HepG2 (cell line): ENCODE measurements around the gene FAM171A2. TPM values are rescaled to one million over a fixed set of nuclear protein-coding genes. Genes with fewer than 3 reads are reported as not detected.

ENCODE experiments used
- AHR ChIP-seq: IDR thresholded peaks from 2 replicates; pipeline ENCODE4 v1.6.1; 2018; ENCODE audit warnings: missing genetic modification reagents, missing compliant biosample characterization
- AKNA ChIP-seq: sonication (generic); formaldehyde crosslinking; IDR thresholded peaks from 2 replicates; pipeline ENCODE4 v1.4.0; 2020; ENCODE audit warnings: missing genetic modification reagents, borderline replicate concordance
- ISL2 ChIP-seq: sonication (generic); formaldehyde crosslinking; IDR thresholded peaks from 2 replicates; pipeline ENCODE4 v1.5.0; 2020; ENCODE audit warnings: missing genetic modification reagents
- NFE2L2 ChIP-seq: fragments of 150-350 bp; IDR thresholded peaks from 2 replicates; pipeline ENCODE4 v1.6.1; 2014; ENCODE audit warnings: low read length
- SATB2 ChIP-seq: sonication (generic); formaldehyde crosslinking; IDR thresholded peaks from 2 replicates; pipeline ENCODE4 v1.5.0; 2020; ENCODE audit warnings: missing genetic modification reagents
- SCMH1 ChIP-seq: sonication (generic); formaldehyde crosslinking; IDR thresholded peaks from 2 replicates; pipeline ENCODE4 v1.9.0; 2021; ENCODE audit warnings: missing genetic modification reagents, mild to moderate bottlenecking, borderline replicate concordance
- SMYD3 ChIP-seq: sonication (generic); formaldehyde crosslinking; IDR thresholded peaks from 2 replicates; pipeline ENCODE4 v1.8.1; 2023; ENCODE audit warnings: mild to moderate bottlenecking, missing genetic modification reagents
- SRF ChIP-seq: IDR thresholded peaks from 2 replicates; pipeline ENCODE4 v1.6.1; 2011; ENCODE audit warnings: mild to moderate bottlenecking, low read depth, low read length, moderate library complexity
- TFE3 ChIP-seq: IDR thresholded peaks from 2 replicates; pipeline ENCODE4 v1.6.1; 2016
- ZNF124 ChIP-seq: sonication (generic); formaldehyde crosslinking; IDR thresholded peaks from 2 replicates; pipeline ENCODE4 v1.4.0; 2020; ENCODE audit warnings: missing genetic modification reagents
- ZNF432 ChIP-seq: sonication (generic); formaldehyde crosslinking; IDR thresholded peaks from 2 replicates; pipeline ENCODE4 v1.5.0; 2020; ENCODE audit warnings: missing genetic modification reagents, mild to moderate bottlenecking, borderline replicate concordance
- ZNF770 ChIP-seq: sonication (generic); formaldehyde crosslinking; IDR thresholded peaks from 2 replicates; pipeline ENCODE4 v1.5.0; 2020; ENCODE audit warnings: mild to moderate bottlenecking, missing genetic modification reagents
- polyA plus RNA-seq, 8 experiments: library from polyadenylated mRNA; depleted of rRNA in 3 of 8; stranded (reverse) in 7 of 8; unstranded in 1 of 8; fragments of >200 nt; fragmentation: Illumina TruSeq in 4 of 8; extraction: Trizol in 4 of 8; gene quantifications; 2 replicates each; pipeline versions ENCODE4 v1.2.1 to v1.2.3, GENCODE V29; 2011 to 2016; ENCODE audit warnings: low read depth in 4 of 8, missing spikeins in 1 of 8, mixed read lengths in 1 of 8; ENCODE audit not compliant: insufficient read depth in 1 of 8
- total RNA-seq, 5 experiments: library from RNA; depleted of rRNA; stranded (reverse); fragments of >200 nt; fragmentation: Illumina TruSeq; extraction: Trizol; gene quantifications; 2 replicates each; pipeline ENCODE4 v1.2.3, GENCODE V29; 2016; ENCODE audit warnings: low read depth in 1 of 5

Gene FAM171A2
- total and polyA plus RNA-seq, 2 of the 13 experiments (the other 11 are each of a cell fraction or from before 2014, with no cell fraction given), result 1.8 to 3.6 TPM

GRCh38 chr17:44311562-44312181 is 52.0 kb downstream of the FAM171A2 start (continued):
- TF ChIP-seq TFE3 (CRISPR knock-in tag), result no peak
- TF ChIP-seq ISL2 (CRISPR knock-in tag), result no peak
- TF ChIP-seq ZNF124, result no peak
- TF ChIP-seq AKNA (CRISPR knock-in tag), result no peak
- no peak for TF ChIP-seq SMYD3 (CRISPR knock-in tag)
- TF ChIP-seq ZNF432 (CRISPR knock-in tag), result no peak
- TF ChIP-seq SRF, result no peak
- TF ChIP-seq AHR (CRISPR knock-in tag), result no peak
- TF ChIP-seq ZNF770 (CRISPR knock-in tag), result no peak
- no peak for TF ChIP-seq SATB2 (CRISPR knock-in tag)
- no peak for TF ChIP-seq NFE2L2
- no peak for TF ChIP-seq SCMH1 (CRISPR knock-in tag)
- TF ChIP-seq, all 625 proteins: peak for 0
